H9 (cell line): ENCODE results near the gene TNXB. TPM values are rescaled to one million over a fixed set of nuclear protein-coding genes. Genes with fewer than 3 reads are reported as not detected.
"Not testable (repeated sequence)": the region's sequence is repeated elsewhere in the genome, so short reads cannot be mapped to it uniquely, and the experiment has no call there.

Experiments used
- DNase-seq: peaks from one replicate; pipeline ENCODE4 v3.0.0-alpha.2; 2017
- H2AFZ ChIP-seq: one replicate; pipeline ENCODE4 v1.6.1; 2013; ENCODE audit warnings: mild to moderate bottlenecking, low read length, control low read depth, moderate library complexity
- H2AK5ac ChIP-seq: 2 replicates; pipeline ENCODE4 v1.6.1; 2013; ENCODE audit warnings: low read length, control low read depth, mixed read lengths; ENCODE audit not compliant: insufficient read length
- H2BK120ac ChIP-seq: one replicate; pipeline ENCODE4 v1.6.1; 2013; ENCODE audit warnings: low read depth, mild to moderate bottlenecking, low read length, control low read depth, inconsistent platforms; ENCODE audit not compliant: poor library complexity, severe bottlenecking
- H2BK12ac ChIP-seq: 2 replicates; pipeline ENCODE4 v1.6.1; 2013; ENCODE audit warnings: low read length, control low read depth, mixed read lengths, low read depth; ENCODE audit not compliant: insufficient read length
- H2BK15ac ChIP-seq: 2 replicates; pipeline ENCODE4 v1.6.1; 2013; ENCODE audit warnings: low read depth, low read length, control low read depth
- H2BK20ac ChIP-seq: one replicate; pipeline ENCODE4 v1.6.1; 2013; ENCODE audit warnings: low read depth, mild to moderate bottlenecking, low read length, control low read depth, inconsistent platforms; ENCODE audit not compliant: poor library complexity, severe bottlenecking
- H2BK5ac ChIP-seq: 2 replicates; pipeline ENCODE4 v1.6.1; 2013; ENCODE audit warnings: low read length, control low read depth, mixed read lengths; ENCODE audit not compliant: insufficient read length
- H3K14ac ChIP-seq: 2 replicates; pipeline ENCODE4 v1.6.1; 2013; ENCODE audit warnings: low read length, control low read depth; ENCODE audit not compliant: insufficient read depth
- H3K18ac ChIP-seq: 2 replicates; pipeline ENCODE4 v1.6.1; 2013; ENCODE audit warnings: low read depth, mild to moderate bottlenecking, mixed read lengths, low read length, control low read depth; ENCODE audit not compliant: insufficient read length
- H3K23ac ChIP-seq: 2 replicates; pipeline ENCODE4 v1.6.1; 2013; ENCODE audit warnings: low read length, control low read depth, mixed read lengths, low read depth; ENCODE audit not compliant: insufficient read length
- H3K23me2 ChIP-seq: 2 replicates; pipeline ENCODE4 v1.6.1; 2013; ENCODE audit warnings: low read depth, mild to moderate bottlenecking, mixed read lengths, low read length, control low read depth; ENCODE audit not compliant: insufficient read length, poor library complexity, severe bottlenecking
- H3K27ac ChIP-seq: 2 replicates; pipeline ENCODE4 v1.5.1; 2013; ENCODE audit warnings: low read length, control low read depth, mixed read lengths, low read depth; ENCODE audit not compliant: insufficient read length
- H3K27me3 ChIP-seq: 2 replicates; pipeline ENCODE4 v1.6.1; 2013; ENCODE audit warnings: low read length, control low read depth, inconsistent platforms; ENCODE audit not compliant: insufficient read depth
- H3K4ac ChIP-seq: 2 replicates; pipeline ENCODE4 v1.6.1; 2013; ENCODE audit warnings: low read depth, mild to moderate bottlenecking, control low read depth, inconsistent platforms, low read length, moderate library complexity
- H3K4me1 ChIP-seq: 2 replicates; pipeline ENCODE4 v1.6.1; 2013; ENCODE audit warnings: low read length, control low read depth, inconsistent platforms; ENCODE audit not compliant: insufficient read depth
- H3K4me2 ChIP-seq: 2 replicates; pipeline ENCODE4 v1.6.1; 2013; ENCODE audit warnings: low read length, control low read depth, mixed read lengths; ENCODE audit not compliant: insufficient read length, insufficient read depth
- H3K56ac ChIP-seq: 2 replicates; pipeline ENCODE4 v1.6.1; 2013; ENCODE audit warnings: low read depth, mild to moderate bottlenecking, mixed read lengths, low read length, control low read depth; ENCODE audit not compliant: insufficient read length
- H3K79me1 ChIP-seq: 2 replicates; pipeline ENCODE4 v1.6.1; 2013; ENCODE audit warnings: low read depth, mild to moderate bottlenecking, moderate library complexity, low read length, control low read depth, inconsistent platforms; ENCODE audit not compliant: insufficient read depth, poor library complexity, severe bottlenecking
- H3K79me2 ChIP-seq: 2 replicates; pipeline ENCODE4 v1.6.1; 2013; ENCODE audit warnings: low read length, control low read depth, inconsistent platforms; ENCODE audit not compliant: insufficient read depth
- H3K9ac ChIP-seq: 2 replicates; pipeline ENCODE4 v1.6.1; 2013; ENCODE audit warnings: low read length, control low read depth, mixed read lengths; ENCODE audit not compliant: insufficient read length; ENCODE audit errors: extremely low read depth
- H3K9me3 ChIP-seq: one replicate; pipeline ENCODE4 v1.6.1; 2013; ENCODE audit warnings: low read depth, low read length, inconsistent platforms; ENCODE audit not compliant: control insufficient read depth
- H3T11ph ChIP-seq: one replicate; pipeline ENCODE4 v1.6.1; 2013; ENCODE audit warnings: mild to moderate bottlenecking, low read length, control low read depth, inconsistent platforms
- H4K20me1 ChIP-seq: one replicate; pipeline ENCODE4 v1.6.1; 2013; ENCODE audit not compliant: control insufficient read depth, insufficient read length, insufficient read depth
- H4K5ac ChIP-seq: 2 replicates; pipeline ENCODE4 v1.6.1; 2013; ENCODE audit warnings: low read depth, mild to moderate bottlenecking, mixed read lengths, low read length, control low read depth; ENCODE audit not compliant: insufficient read length
- H4K8ac ChIP-seq: replicated peaks from 2 replicates; pipeline ENCODE4 v1.6.1; 2013; ENCODE audit warnings: low read length, control low read depth, mixed read lengths, low read depth; ENCODE audit not compliant: insufficient read length
- H4K91ac ChIP-seq: 2 replicates; pipeline ENCODE4 v1.6.1; 2013; ENCODE audit warnings: low read depth, mild to moderate bottlenecking, moderate library complexity, mixed read lengths, low read length, control low read depth; ENCODE audit not compliant: insufficient read length
- H3K27ac Mint-ChIP-seq, 3 experiments: 2 replicates in 2 of 3; 3 replicates in 1 of 3; pipeline ENCODE4 v1.8.0; 2020 to 2021; ENCODE audit warnings: mixed read lengths in 3 of 3, mild to moderate bottlenecking in 1 of 3, moderate library complexity in 1 of 3
- H3K27me3 Mint-ChIP-seq: 2 replicates; pipeline ENCODE4 v1.8.0; 2021; ENCODE audit warnings: low read depth, mild to moderate bottlenecking, moderate library complexity, mixed read lengths
- H3K36me3 Mint-ChIP-seq, 3 experiments: 2 replicates in 2 of 3; 3 replicates in 1 of 3; pipeline ENCODE4 v1.8.0; 2020 to 2021; ENCODE audit warnings: low read depth in 3 of 3, mixed read lengths in 3 of 3; ENCODE audit not compliant: insufficient read depth in 1 of 3
- H3K4me1 Mint-ChIP-seq, 2 experiments: 2 replicates each; pipeline ENCODE4 v1.8.0; 2020; ENCODE audit warnings: mixed read lengths in 2 of 2
- H3K4me3 Mint-ChIP-seq, 2 experiments: 2 replicates in 1 of 2; 3 replicates in 1 of 2; pipeline ENCODE4 v1.8.0; 2020 to 2021; ENCODE audit warnings: mild to moderate bottlenecking in 2 of 2, mixed read lengths in 2 of 2, moderate library complexity in 1 of 2
- H3K9me3 Mint-ChIP-seq, 2 experiments: 2 replicates in 1 of 2; 3 replicates in 1 of 2; pipeline ENCODE4 v1.8.0; 2020; ENCODE audit warnings: mild to moderate bottlenecking in 2 of 2, mixed read lengths in 2 of 2, moderate library complexity in 1 of 2
- whole genome bisulfite sequencing: extraction: QIAGEN DNeasy Blood & Tissue Kit; methylation state at CpG from one replicate; pipeline ENCODE4 v1.1.7; 2013; ENCODE audit warnings: missing lambda C conversion rate, low lambda C conversion rate, mixed read lengths; ENCODE audit not compliant: insufficient read length; ENCODE audit errors: extremely low coverage; 5-methylcytosine and 5-hydroxymethylcytosine counted together
- total RNA-seq: library from RNA; stranded (reverse); gene quantifications from 2 replicates; pipeline ENCODE4 v1.2.1, GENCODE V29; 2021

The TNXB gene
- total RNA-seq, 1 experiment from 2014 or later = 5.0 TPM

DNA sequence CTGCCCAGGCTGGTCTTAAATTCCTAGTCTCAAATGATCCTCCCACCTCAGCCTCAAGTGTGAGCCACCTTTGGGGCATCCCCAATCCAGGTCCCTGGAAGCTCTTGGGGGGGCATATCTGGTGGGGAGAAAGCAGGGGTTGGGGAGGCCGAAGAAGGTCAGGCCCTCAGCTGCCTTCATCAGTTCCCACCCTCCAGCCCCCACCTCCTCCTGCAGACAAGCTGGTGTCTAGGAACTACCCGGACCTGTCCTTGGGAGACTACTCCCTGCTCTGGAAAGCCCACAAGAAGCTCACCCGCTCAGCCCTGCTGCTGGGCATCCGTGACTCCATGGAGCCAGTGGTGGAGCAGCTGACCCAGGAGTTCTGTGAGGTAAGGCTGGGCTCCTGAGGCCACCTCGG lies 70.3 kb downstream of the TNXB start:
- H2BK20ac ChIP-seq, H4K5ac ChIP-seq, H3K9ac ChIP-seq, H3K36me3 Mint-ChIP-seq, H2BK15ac ChIP-seq, H3K27me3 Mint-ChIP-seq, H3K23ac ChIP-seq, H2BK5ac ChIP-seq, H2BK120ac ChIP-seq, H3K4me2 ChIP-seq, H2BK12ac ChIP-seq, H4K91ac ChIP-seq, DNase-seq, H3K4ac ChIP-seq, H3K56ac ChIP-seq, H3K9me3 ChIP-seq, H4K8ac ChIP-seq, H3K14ac ChIP-seq, H3K79me2 ChIP-seq, H3K4me1 Mint-ChIP-seq, H3K27me3 ChIP-seq, H3K4me3 Mint-ChIP-seq, H3K23me2 ChIP-seq, H3K4me1 ChIP-seq, H3K27ac Mint-ChIP-seq, H4K20me1 ChIP-seq, H2AK5ac ChIP-seq, H3K9me3 Mint-ChIP-seq, H3K18ac ChIP-seq, H3K79me1 ChIP-seq, H2AFZ ChIP-seq, H3T11ph ChIP-seq, H3K27ac ChIP-seq: not testable (repeated sequence)
- WGBS = no CpG with 5 or more reads among the region's 5 CpGs

DNA sequence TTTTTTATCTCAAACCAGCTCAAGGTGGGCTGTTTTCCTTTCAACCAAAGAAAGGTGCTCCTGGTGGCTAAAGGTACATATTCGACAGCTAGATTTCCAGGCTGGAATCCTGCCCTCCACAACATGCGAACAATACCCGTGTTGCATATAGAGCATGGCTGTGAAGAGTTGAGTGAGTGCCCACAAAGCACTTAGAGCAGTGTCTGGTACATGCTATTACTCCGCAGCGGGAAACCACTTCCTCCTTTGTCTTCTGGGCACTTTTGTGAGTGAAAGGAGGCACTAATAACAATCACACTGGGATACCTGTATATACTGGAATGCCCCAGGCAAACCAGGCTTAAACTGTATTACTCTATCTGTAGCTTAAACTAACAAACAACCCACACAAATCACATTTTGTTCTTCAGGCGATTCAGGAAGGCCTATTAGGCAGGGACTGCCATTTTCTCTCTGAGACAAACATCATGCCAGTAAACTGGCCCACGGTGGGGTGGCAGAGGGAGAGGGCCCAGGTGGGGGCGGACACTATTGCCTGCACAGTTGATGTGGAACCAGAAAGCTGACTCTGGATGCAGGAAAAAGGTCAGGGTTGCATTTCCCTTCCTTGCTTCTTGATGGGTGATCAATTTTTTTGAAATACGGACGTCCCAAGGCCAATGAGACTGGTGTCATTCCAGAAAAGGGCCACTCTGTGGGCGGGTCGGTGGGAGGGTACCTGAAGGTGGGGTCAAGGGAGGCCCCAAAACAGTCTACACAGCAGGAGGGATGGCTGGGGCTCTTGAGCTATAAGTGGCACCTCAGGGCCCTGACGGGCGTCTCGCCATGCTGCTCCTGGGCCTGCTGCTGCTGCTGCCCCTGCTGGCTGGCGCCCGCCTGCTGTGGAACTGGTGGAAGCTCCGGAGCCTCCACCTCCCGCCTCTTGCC lies 71.3 kb downstream of the TNXB start, which contains the start of gene CYP21A2:
TSS of gene CYP21A2 (plus strand) at position 818 of the 927 bp plus-strand sequence. CDS start at position 826, 8 bp downstream.
- not testable (repeated sequence) for H3K27ac ChIP-seq, H2BK20ac ChIP-seq, H3K23me2 ChIP-seq, H3K27me3 Mint-ChIP-seq, H3K18ac ChIP-seq, H3K79me1 ChIP-seq, H2AK5ac ChIP-seq, H3T11ph ChIP-seq, H4K20me1 ChIP-seq, DNase-seq, H3K14ac ChIP-seq, H2BK120ac ChIP-seq, H4K8ac ChIP-seq, H3K27ac Mint-ChIP-seq, H3K27me3 ChIP-seq, H3K79me2 ChIP-seq, H4K5ac ChIP-seq, H3K4me3 Mint-ChIP-seq, H4K91ac ChIP-seq, H3K4me1 Mint-ChIP-seq, H3K4ac ChIP-seq, H2AFZ ChIP-seq, H3K56ac ChIP-seq, H3K9me3 Mint-ChIP-seq, H2BK5ac ChIP-seq, H3K23ac ChIP-seq, H3K36me3 Mint-ChIP-seq, H3K4me2 ChIP-seq, H2BK12ac ChIP-seq, H2BK15ac ChIP-seq, H3K4me1 ChIP-seq, H3K9ac ChIP-seq, H3K9me3 ChIP-seq
- WGBS = no CpG with 5 or more reads among the region's 19 CpGs
